Smooth muscle cell (in vitro differentiated cells): ENCODE measurements around the gene CRADD. TPM values are rescaled to one million over a fixed set of nuclear protein-coding genes. Genes with fewer than 3 reads are reported as not detected.
"Not testable (repeated sequence)": the region's sequence is repeated elsewhere in the genome, so short reads cannot be mapped to it uniquely, and the experiment has no call there.

Source experiments
- DNase-seq: peaks from one replicate; lab custom pipeline; 2025; ENCODE audit not compliant: unreplicated experiment; lab: John Stamatoyannopoulos, UW
- H2AFZ ChIP-seq: fragments of 200-600 bp; sonication (generic); 2 replicates; pipeline ENCODE4 v1.6.0; 2016; ENCODE audit warnings: antibody characterized with exemption, low read depth, mild to moderate bottlenecking
- H3F3A ChIP-seq: fragments of 200-600 bp; sonication (generic); 2 replicates; pipeline ENCODE4 v1.6.0; 2017; ENCODE audit warnings: antibody characterized with exemption, low read depth
- H3K27ac ChIP-seq: fragments of 200-600 bp; sonication (generic); 2 replicates; pipeline ENCODE4 v1.5.1; 2016; ENCODE audit warnings: low read depth, mild to moderate bottlenecking
- H3K27me3 ChIP-seq: fragments of 200-600 bp; sonication (generic); 2 replicates; pipeline ENCODE4 v1.6.1; 2016; ENCODE audit warnings: low read depth, mild to moderate bottlenecking
- H3K36me3 ChIP-seq: fragments of 200-600 bp; sonication (generic); 2 replicates; pipeline ENCODE4 v1.5.1; 2016; ENCODE audit warnings: low read depth
- H3K4me1 ChIP-seq: fragments of 200-600 bp; sonication (generic); 2 replicates; pipeline ENCODE4 v1.5.1; 2016; ENCODE audit warnings: low read depth
- H3K4me2 ChIP-seq: fragments of 200-600 bp; sonication (generic); 2 replicates; pipeline ENCODE4 v1.6.0; 2016; ENCODE audit warnings: mild to moderate bottlenecking
- H3K4me3 ChIP-seq: fragments of 200-600 bp; sonication (generic); 2 replicates; pipeline ENCODE4 v1.5.1; 2016; ENCODE audit warnings: mild to moderate bottlenecking
- H3K79me2 ChIP-seq: fragments of 200-600 bp; sonication (generic); 2 replicates; pipeline ENCODE4 v1.6.0; 2016; ENCODE audit warnings: low read depth, mild to moderate bottlenecking
- H3K9ac ChIP-seq: fragments of 200-600 bp; sonication (generic); 2 replicates; pipeline ENCODE4 v1.6.0; 2016; ENCODE audit warnings: low read depth
- H3K9me3 ChIP-seq: fragments of 200-600 bp; sonication (generic); replicated peaks from 2 replicates; pipeline ENCODE4 v1.5.1; 2016; ENCODE audit warnings: low read depth
- H4K20me1 ChIP-seq: fragments of 200-600 bp; sonication (generic); 2 replicates; pipeline ENCODE4 v1.6.0; 2016; ENCODE audit warnings: low read depth
- CTCF ChIP-seq: fragments of 200-600 bp; sonication (generic); IDR thresholded peaks from 2 replicates; pipeline ENCODE4 v1.5.1; 2017; ENCODE audit warnings: borderline replicate concordance, mild to moderate bottlenecking, antibody characterized with exemption; ENCODE audit not compliant: insufficient read depth, poor library complexity, severe bottlenecking
- WGBS: methylation state at CpG from one replicate; pipeline ENCODE4 v1.1.7; 2016; ENCODE audit warnings: low lambda C conversion rate; 5-methylcytosine and 5-hydroxymethylcytosine counted together
- polyA plus RNA-seq: library from polyadenylated mRNA; unstranded; fragments of >200 nt; fragmentation: Nextera tagmentation; extraction: Ambion mirVana; gene quantifications from 2 replicates; pipeline ENCODE4 v1.2.1, GENCODE V29; 2016
- total RNA-seq: library from RNA; depleted of rRNA; stranded (reverse); fragments of >200 nt; gene quantifications from 2 replicates; pipeline ENCODE4 v1.2.3, GENCODE V29; 2014

Gene CRADD
- total and polyA plus RNA-seq, 2 experiments from 2014 or later: 10.7 to 28.6 TPM

- Histone ChIP-seq H3K27me3 (no peaks in the 10 kb centered on the region), H3K27ac (no peak overlapping the region), H3K36me3 (no peaks in the 10 kb centered on the region), H3K4me1 (peaks cover 10% of the 10 kb centered on the region), H3F3A (peaks cover 7% of the 10 kb centered on the region), H2AFZ (no peak overlapping the region), H3K4me2 (no peak overlapping the region), H3K4me3 (no peak overlapping the region), H4K20me1 (no peaks in the 10 kb centered on the region), H3K79me2 (no peaks in the 10 kb centered on the region), H3K9ac (no peak overlapping the region), H3K9me3 (no peaks in the 10 kb centered on the region)
- no peak for TF ChIP-seq CTCF
- WGBS: 90% methylated on average over 2 of the region's 2 CpGs
- DNase-seq: no peak
These were observed 40.5 kb upstream of the CRADD start for GRCh38 chr12:93636708-93637107.

GRCh38 chr12:93638095-93638494, 39.1 kb upstream of the CRADD start:
- H3K36me3 ChIP-seq: no peaks in the 10 kb centered on the region
- no peak for TF ChIP-seq CTCF
- no peak for DNase-seq
- no peaks in the 10 kb centered on the region for H3K79me2 ChIP-seq
- H3K27me3 ChIP-seq: no peaks in the 10 kb centered on the region
- peaks cover 7% of the 10 kb centered on the region for H3F3A ChIP-seq
- peaks cover 10% of the 10 kb centered on the region for H3K4me1 ChIP-seq
- H4K20me1 ChIP-seq: no peaks in the 10 kb centered on the region
- H3K9ac ChIP-seq: no peak overlapping the region
- no peaks in the 10 kb centered on the region for H3K9me3 ChIP-seq
- no peak overlapping the region for H3K4me3 ChIP-seq
- peak overlapping the region; percentile 18 for H3K27ac ChIP-seq
- 57% methylated on average over 2 of the region's 2 CpGs for WGBS
- H3K4me2 ChIP-seq: peak overlapping the region; percentile 26
- peak overlapping the region; percentile 52 for H2AFZ ChIP-seq

- H2AFZ ChIP-seq: peak overlapping the region; percentile 48
- TF ChIP-seq CTCF: no peak
- peaks cover 7% of the 10 kb centered on the region for H3F3A ChIP-seq
- H3K27ac ChIP-seq: no peak overlapping the region
- H3K36me3 ChIP-seq: no peaks in the 10 kb centered on the region
- peak overlapping the region; percentile 17 for H3K4me2 ChIP-seq
- no peaks in the 10 kb centered on the region for H4K20me1 ChIP-seq
- H3K27me3 ChIP-seq: no peaks in the 10 kb centered on the region
- 20% methylated on average over 6 of the region's 6 CpGs for WGBS
- no peaks in the 10 kb centered on the region for H3K9me3 ChIP-seq
- peaks cover 10% of the 10 kb centered on the region for H3K4me1 ChIP-seq
- DNase-seq: no peak
- H3K9ac ChIP-seq: no peak overlapping the region
- no peak overlapping the region for H3K4me3 ChIP-seq
- H3K79me2 ChIP-seq: no peaks in the 10 kb centered on the region
These were observed 38.2 kb upstream of the CRADD start for GRCh38 chr12:93638954-93639353.

GRCh38 chr12:93639406-93639805, 37.8 kb upstream of the CRADD start:
- DNase-seq: no peak
- TF ChIP-seq CTCF: no peak
- Histone ChIP-seq H3K4me2 (peak overlapping the region; percentile 17), H3K27me3 (no peaks in the 10 kb centered on the region), H3K9ac (no peak overlapping the region), H3F3A (peaks cover 7% of the 10 kb centered on the region), H3K36me3 (no peaks in the 10 kb centered on the region), H3K4me1 (peaks cover 10% of the 10 kb centered on the region), H2AFZ (peak overlapping the region; percentile 48), H3K79me2 (no peaks in the 10 kb centered on the region), H3K4me3 (no peak overlapping the region), H3K9me3 (no peaks in the 10 kb centered on the region), H4K20me1 (no peaks in the 10 kb centered on the region), H3K27ac (no peak overlapping the region)
- 50% methylated on average over 2 of the region's 2 CpGs for WGBS

- H4K20me1 ChIP-seq, H3K27me3 ChIP-seq, H3K4me2 ChIP-seq, H3K27ac ChIP-seq, H3K4me3 ChIP-seq, H3K36me3 ChIP-seq, H3F3A ChIP-seq, H2AFZ ChIP-seq, DNase-seq, H3K4me1 ChIP-seq, H3K79me2 ChIP-seq, H3K9ac ChIP-seq, H3K9me3 ChIP-seq: not testable (repeated sequence)
- 98% methylated on average over 17 of the region's 26 CpGs for WGBS
These were observed 35.8 kb upstream of the CRADD start for GRCh38 chr12:93641380-93641779.
